Sigmoid colon (tissue), 4 donors: ENCODE measurements around the gene TMEM219.

Experiments
- POLR2A ChIP-seq, 2 donors: fragments of 450-650 bp; IDR thresholded peaks; one replicate each; pipeline ENCODE4 v1.6.1; 2016; ENCODE audit warnings: antibody characterized with exemption in 2 of 2, mild to moderate bottlenecking in 2 of 2, moderate library complexity in 2 of 2
- POLR2AphosphoS5 ChIP-seq, 4 donors: sonication (generic); formaldehyde crosslinking; IDR thresholded peaks; one replicate each; pipeline ENCODE4 v1.6.1; 2017; ENCODE audit warnings: antibody characterized with exemption in 4 of 4

GRCh38 chr16:29913514-29913913 is 48.4 kb upstream of the TMEM219 start:
- TF ChIP-seq POLR2AphosphoS5 (IDR thresholded peaks at IDR 0.05) (no peak), POLR2A (IDR thresholded peaks at IDR 0.05) (no peak)
